Gastroesophageal sphincter (tissue), 3 donors: Measurements from ENCODE around the gene ABCC1.

Experiments
- CTCF ChIP-seq, 4 experiments: fragments of 200-600 bp in 2 of 4; fragments of 450-650 bp in 2 of 4; sonication (generic) in 1 of 4; IDR thresholded peaks; one replicate each; pipeline ENCODE4 v1.5.1; 2017 to 2019; ENCODE audit warnings: antibody characterized with exemption in 4 of 4, mild to moderate bottlenecking in 2 of 4, moderate library complexity in 2 of 4
- POLR2AphosphoS5 ChIP-seq: sonication (generic); formaldehyde crosslinking; IDR thresholded peaks from one replicate; pipeline ENCODE4 v1.6.1; 2017; ENCODE audit warnings: antibody characterized with exemption

- TF ChIP-seq CTCF (IDR thresholded peaks at IDR 0.05) (peak in 3 of 4 experiments; percentile 15 to 59 (median 34)), POLR2AphosphoS5 (peak; percentile 99)
Measured at GRCh38 chr16:16062023-16062937, 112.9 kb downstream of the ABCC1 start.
